Measurements from ENCODE around the gene GADL1. TPM values are rescaled to one million over a fixed set of nuclear protein-coding genes. Genes with fewer than 3 reads are reported as not detected.
A peak's percentile ranks its signal among the peaks of the same experiment; 100 is the strongest.

GADL1 gene
- total RNA-seq, 4 donors from 2014 or later = 0.46 TPM; not detected in 3

DNA sequence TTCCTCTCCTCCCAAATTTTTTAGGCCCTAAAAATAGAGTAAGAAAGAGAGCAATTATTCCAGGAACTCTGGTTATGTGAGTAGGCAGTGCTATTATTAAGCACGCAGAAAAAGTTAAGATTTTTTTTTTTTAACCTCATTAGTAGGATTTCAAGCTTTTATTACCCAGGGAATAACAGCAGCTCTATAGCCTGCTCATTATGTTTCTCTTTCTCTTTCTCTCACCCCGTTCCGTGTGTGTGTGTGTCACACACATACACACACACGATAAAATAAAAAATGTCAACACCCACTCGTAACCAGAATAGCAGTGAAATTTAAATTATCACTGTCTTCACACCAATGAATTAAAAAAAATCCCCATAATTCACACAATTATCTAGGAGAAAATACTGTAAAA, 30.3 kb downstream of the GADL1 start:
- ATAC-seq (ENCODE audit: low FRiP score) = no peak
- DNase-seq (ENCODE audit: low spot score) = no peak
- TF ChIP-seq CTCF (IDR thresholded peaks at IDR 0.05) = no peak

- no peak for DNase-seq (ENCODE audit: low spot score)
- ATAC-seq (ENCODE audit: low FRiP score) = no peak
- TF ChIP-seq CTCF (IDR thresholded peaks at IDR 0.05) = no peak
Measured at GRCh38 chr3:30862004-30862403, 32.5 kb downstream of the GADL1 start.

GRCh38 chr3:30858894-30859389, 35.5 kb downstream of the GADL1 start:
- DNase-seq (ENCODE audit: low spot score) (no peak), ATAC-seq (ENCODE audit: low FRiP score) (peak; percentile 90)
- TF ChIP-seq CTCF (IDR thresholded peaks at IDR 0.05) = no peak

GRCh38 chr3:30855400-30856292, 38.8 kb downstream of the GADL1 start:
- ATAC-seq (ENCODE audit: low FRiP score) (no peak), DNase-seq (ENCODE audit: low spot score) (no peak)
- TF ChIP-seq CTCF (IDR thresholded peaks at IDR 0.05) = no peak

DNA sequence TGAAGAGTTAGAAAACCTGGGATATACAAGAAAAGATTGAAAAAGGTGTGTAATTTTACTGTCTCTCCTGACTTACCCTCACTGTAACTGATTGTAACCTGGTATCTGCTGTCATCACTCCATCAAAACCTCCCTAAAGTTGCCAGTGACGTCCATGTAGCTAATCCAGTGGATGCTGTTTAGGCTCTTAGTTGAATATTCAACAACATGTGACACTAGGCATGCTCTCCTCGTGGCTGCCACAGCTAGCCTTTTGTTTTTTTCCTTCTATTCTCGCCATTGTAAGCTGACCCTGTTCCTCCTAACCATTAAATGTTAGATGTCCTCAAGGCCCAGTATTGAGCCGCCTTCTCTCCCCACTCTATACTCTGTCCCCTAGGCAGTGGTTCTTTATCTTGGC, 41.6 kb downstream of the GADL1 start:
- no peak for TF ChIP-seq CTCF (IDR thresholded peaks at IDR 0.05)
- no peak for ATAC-seq (ENCODE audit: low FRiP score)

GRCh38 chr3:30848087-30848779, 46.2 kb downstream of the GADL1 start:
- ATAC-seq (ENCODE audit: low FRiP score) = peak; percentile 73
- DNase-seq (ENCODE audit: low spot score) = no peak
- no peak for TF ChIP-seq CTCF (IDR thresholded peaks at IDR 0.05)

More for the DNA sequence above, 41.6 kb downstream of the GADL1 start:
- DNase-seq (ENCODE audit: low spot score) = no peak
